GM12874 (cell line): Measurements from ENCODE around the gene BCL2A1.

Experiments
- TF ChIP-seq, protein P1 (sequence below): IDR thresholded peaks from 2 replicates; pipeline ENCODE4 v1.5.1; 2011; ENCODE audit warnings: low read depth, mild to moderate bottlenecking, control low read depth, low read length, moderate library complexity; ENCODE audit not compliant: insufficient read depth

Gene BCL2A1

DNA sequence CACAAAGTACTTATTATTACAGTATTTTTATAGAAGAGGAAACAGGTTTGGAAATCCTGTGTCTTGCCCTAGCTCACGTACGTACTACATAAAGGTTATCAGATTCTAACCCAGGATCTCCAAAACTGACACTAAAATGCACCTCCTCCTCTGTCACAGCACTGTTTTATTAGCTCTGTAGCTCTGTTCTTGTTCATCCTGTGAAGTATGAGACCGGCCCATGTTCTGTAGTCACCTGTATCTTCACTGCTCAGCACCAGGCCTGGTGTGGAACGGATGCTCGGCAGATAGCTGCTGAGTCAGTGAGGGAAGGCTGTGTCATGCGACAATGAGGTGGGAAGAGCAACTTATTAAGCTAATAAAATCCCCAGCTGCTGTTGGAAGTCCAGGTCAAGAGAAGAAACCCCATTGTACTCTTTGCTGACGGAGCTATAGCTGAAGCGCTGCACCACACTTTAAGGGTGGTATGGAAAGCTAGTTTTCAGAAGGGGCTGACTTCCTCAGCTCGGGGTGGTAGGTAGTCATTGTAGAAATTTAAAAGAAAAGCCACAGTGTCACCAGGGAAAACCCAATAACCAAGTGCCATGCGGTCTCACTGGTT, 22.8 kb downstream of the BCL2A1 start:
- TF ChIP-seq, protein P1, sequence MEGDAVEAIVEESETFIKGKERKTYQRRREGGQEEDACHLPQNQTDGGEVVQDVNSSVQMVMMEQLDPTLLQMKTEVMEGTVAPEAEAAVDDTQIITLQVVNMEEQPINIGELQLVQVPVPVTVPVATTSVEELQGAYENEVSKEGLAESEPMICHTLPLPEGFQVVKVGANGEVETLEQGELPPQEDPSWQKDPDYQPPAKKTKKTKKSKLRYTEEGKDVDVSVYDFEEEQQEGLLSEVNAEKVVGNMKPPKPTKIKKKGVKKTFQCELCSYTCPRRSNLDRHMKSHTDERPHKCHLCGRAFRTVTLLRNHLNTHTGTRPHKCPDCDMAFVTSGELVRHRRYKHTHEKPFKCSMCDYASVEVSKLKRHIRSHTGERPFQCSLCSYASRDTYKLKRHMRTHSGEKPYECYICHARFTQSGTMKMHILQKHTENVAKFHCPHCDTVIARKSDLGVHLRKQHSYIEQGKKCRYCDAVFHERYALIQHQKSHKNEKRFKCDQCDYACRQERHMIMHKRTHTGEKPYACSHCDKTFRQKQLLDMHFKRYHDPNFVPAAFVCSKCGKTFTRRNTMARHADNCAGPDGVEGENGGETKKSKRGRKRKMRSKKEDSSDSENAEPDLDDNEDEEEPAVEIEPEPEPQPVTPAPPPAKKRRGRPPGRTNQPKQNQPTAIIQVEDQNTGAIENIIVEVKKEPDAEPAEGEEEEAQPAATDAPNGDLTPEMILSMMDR, result no peak

DNA sequence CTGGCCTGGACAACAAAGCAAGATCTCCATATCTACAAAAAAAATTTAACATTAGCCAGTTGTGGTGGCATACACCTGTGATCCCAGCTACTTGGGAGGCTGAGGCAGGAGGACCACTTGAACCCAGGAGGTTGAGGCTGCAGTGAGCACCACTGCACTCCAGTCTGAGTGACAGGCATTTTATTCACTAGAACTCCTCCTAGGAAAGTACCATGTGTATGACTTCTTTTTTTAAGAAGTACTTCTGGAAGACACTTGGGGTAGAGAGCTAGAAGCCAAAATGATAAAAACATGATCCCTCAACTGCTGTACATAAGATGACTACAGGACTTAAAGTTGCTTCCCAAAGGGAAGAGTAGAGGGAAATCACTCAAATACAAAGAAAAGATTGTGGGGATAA, 24.0 kb downstream of the BCL2A1 start:
- TF ChIP-seq, protein P1, result no peak

DNA sequence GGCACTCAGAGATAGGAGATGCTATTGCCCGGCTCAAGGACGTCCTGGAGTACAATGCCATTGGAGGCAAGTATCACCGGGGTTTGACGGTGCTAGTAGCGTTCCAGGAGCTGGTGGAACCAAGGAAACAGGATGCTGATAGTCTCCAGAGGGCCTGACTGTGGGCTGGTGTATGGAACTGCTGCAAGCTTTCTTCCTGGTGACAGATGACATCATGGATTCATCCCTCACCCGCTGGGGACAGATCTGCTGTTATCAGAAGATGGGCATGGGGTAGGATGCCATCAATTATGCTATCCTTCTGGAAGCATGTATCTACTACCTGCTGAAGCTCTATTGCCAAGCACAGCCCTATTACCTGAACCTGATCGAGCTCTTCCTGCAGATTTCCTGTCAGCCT, 26.4 kb downstream of the BCL2A1 start:
- TF ChIP-seq, protein P1, result no peak

DNA sequence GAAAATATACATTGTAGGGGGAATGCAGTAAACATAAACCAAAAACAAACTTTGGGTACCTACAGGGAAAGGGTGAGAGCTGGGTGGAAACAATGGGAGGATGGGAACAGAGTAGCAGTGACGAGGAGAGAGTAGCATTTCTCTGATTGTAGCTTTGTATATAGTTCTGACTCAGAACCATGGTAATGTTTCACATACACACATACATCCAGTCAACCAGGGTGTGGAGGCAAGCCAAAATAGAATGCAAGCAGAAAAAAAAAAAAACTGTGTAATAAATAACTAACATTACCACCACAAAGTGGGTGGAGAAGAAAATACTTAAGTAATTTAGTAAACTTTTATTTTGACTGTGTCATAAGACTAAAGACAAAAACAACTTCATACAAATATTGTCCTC, 27.2 kb downstream of the BCL2A1 start:
- TF ChIP-seq, protein P1, result no peak

DNA sequence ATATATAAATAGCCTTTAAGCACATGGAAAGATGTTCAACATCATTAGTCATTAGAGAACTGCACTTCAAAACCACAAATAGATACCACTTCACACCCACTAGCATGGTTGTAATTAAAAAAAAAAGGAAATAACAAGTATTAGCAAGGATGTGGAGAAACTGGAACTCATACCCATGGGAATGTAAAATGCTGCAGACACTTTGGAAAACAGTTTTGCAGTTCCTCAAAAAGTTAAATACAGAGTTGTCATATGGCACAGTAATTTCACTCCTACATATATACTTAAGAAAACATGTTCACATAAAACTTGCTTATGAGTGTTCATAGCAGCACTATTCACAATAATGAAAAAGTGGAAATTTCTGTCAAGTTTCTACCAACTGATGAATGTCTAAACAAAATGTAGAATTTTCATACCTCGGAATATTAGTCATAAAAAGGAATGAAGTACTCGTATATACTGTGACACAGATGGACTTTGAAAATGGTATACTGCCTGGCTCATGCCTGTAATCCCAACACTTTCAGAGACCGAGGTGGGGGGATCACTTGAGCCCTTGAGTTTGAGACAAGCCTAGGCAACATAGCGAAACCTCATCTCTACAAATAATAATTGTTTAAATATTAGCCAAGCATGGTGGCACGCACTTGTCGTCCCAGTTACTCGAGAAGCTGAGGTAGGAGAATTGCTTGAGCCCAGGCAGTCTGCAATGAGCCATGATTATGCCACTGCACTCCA, 28.1 kb downstream of the BCL2A1 start:
- TF ChIP-seq, protein P1, result no peak

DNA sequence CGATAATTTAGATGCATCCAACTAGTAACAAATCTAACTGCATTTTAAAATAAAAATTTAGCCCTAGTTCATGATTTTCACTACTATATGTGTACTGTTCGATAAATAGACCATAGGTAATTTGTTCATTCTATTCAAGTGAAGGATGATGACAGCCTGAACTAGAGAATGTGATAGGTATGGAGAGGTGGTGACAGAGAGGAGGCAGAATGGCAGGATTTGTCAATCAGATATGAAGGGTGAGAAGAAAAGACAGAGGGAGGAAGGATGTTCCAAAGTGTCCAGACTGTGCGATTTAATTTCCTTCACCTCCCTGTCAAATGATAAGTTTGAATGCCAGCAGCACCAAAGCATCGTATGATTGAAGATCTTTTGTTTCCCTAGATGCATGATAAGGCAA, 31.6 kb downstream of the BCL2A1 start:
- TF ChIP-seq, protein P1, result no peak

DNA sequence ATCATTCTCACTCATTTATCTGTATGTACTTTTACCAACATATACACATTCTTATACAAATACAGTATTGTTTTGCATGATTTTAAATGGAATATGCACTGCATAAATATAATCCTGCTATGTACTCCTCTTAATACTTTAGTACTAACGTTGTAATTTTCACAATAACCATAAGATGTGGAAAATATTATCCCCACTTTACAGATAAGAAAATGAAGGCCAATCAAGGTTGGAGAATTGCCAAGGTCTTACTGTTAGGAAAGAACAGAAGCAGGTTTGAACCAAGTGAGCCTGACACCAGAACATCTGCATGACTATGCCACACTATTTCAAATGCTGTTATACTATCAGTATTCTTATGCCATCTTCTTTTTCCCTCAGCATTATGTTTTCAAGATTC, 32.9 kb downstream of the BCL2A1 start:
- TF ChIP-seq, protein P1, result no peak
